ENCODE results near the gene C2orf76. TPM values are rescaled to one million over a fixed set of nuclear protein-coding genes. Genes with fewer than 3 reads are reported as not detected.

The C2orf76 gene
- total and polyA plus RNA-seq, 4 experiments from 2014 or later = 8.8 to 28.0 (median 14.6) TPM

- Histone ChIP-seq H3K27ac (ENCODE audit: low read depth, low read length) (no peak overlapping the region), H3K27me3 (ENCODE audit: insufficient read depth, low read length) (no peaks in the 10 kb centered on the region), H3K36me3 (ENCODE audit: insufficient read depth, low read length) (no peaks in the 10 kb centered on the region), H3K9me3 (ENCODE audit: control insufficient read depth in 1 of 2, low read length in 2 of 2) (no peaks in the 10 kb centered on the region), H3K4me3 (ENCODE audit: low read length in 2 of 2) (no peak overlapping the region), H3K4me1 (ENCODE audit: insufficient read depth, low read length) (peaks cover 4% of the 10 kb centered on the region)
- H3K9me3 Mint-ChIP-seq = peaks cover 0 to 4% (median 0%) of the 10 kb centered on the region in 8 donors
- no peak overlapping the region for H3K4me3 Mint-ChIP-seq
- no peak for DNase-seq
- H3K4me1 Mint-ChIP-seq = peaks cover 0 to 6% (median under 1%) of the 10 kb centered on the region in 4 donors
- POLR2A ChIA-PET (ENCODE audit: partially characterized antibody) = no interaction called here
- CTCF ChIA-PET (ENCODE audit: partially characterized antibody) = no interaction called here
- peaks cover 5 to 13% of the 10 kb centered on the region in 2 donors for H3K27me3 Mint-ChIP-seq
- H3K27ac Mint-ChIP-seq = no peak overlapping the region
- no peaks in the 10 kb centered on the region for H3K36me3 Mint-ChIP-seq
- intact Hi-C loops (cut with micrococcal nuclease) = no loop called here
Measured at GRCh38 chr2:119387381-119388129, 20.9 kb upstream of the C2orf76 start.

GRCh38 chr2:119385466-119385865 is 18.8 kb upstream of the C2orf76 start:
- Histone ChIP-seq H3K27ac (ENCODE audit: low read depth, low read length) (no peak overlapping the region), H3K4me1 (ENCODE audit: insufficient read depth, low read length) (peaks cover 4% of the 10 kb centered on the region), H3K27me3 (ENCODE audit: insufficient read depth, low read length) (no peaks in the 10 kb centered on the region), H3K36me3 (ENCODE audit: insufficient read depth, low read length) (no peaks in the 10 kb centered on the region), H3K9me3 (ENCODE audit: control insufficient read depth in 1 of 2, low read length in 2 of 2) (no peaks in the 10 kb centered on the region), H3K4me3 (ENCODE audit: low read length in 2 of 2) (no peak overlapping the region)
- no peaks in the 10 kb centered on the region for H3K36me3 Mint-ChIP-seq
- DNase-seq = no peak
- peaks cover 5 to 13% of the 10 kb centered on the region in 2 donors for H3K27me3 Mint-ChIP-seq
- peaks cover 0 to 4% (median 0%) of the 10 kb centered on the region in 8 donors for H3K9me3 Mint-ChIP-seq
- POLR2A ChIA-PET (ENCODE audit: partially characterized antibody) = no interaction called here
- CTCF ChIA-PET (ENCODE audit: partially characterized antibody) = no interaction called here
- H3K27ac Mint-ChIP-seq = no peak overlapping the region
- H3K4me1 Mint-ChIP-seq = peaks cover 0 to 6% (median under 1%) of the 10 kb centered on the region in 4 donors
- H3K4me3 Mint-ChIP-seq = no peak overlapping the region
- intact Hi-C loops (cut with micrococcal nuclease) = no loop called here

- H3K36me3 ChIP-seq (ENCODE audit: insufficient read depth, low read length) = no peaks in the 10 kb centered on the region
- Mint-ChIP-seq H3K4me1 (peaks cover 0 to 6% (median under 1%) of the 10 kb centered on the region in 4 donors), H3K27me3 (peaks cover 5 to 13% of the 10 kb centered on the region in 2 donors), H3K4me3 (no peak overlapping the region), H3K36me3 (no peaks in the 10 kb centered on the region), H3K9me3 (peaks cover 0 to 4% (median 0%) of the 10 kb centered on the region in 8 donors), H3K27ac (no peak overlapping the region)
- intact Hi-C loops (cut with micrococcal nuclease) = no loop called here
- no peaks in the 10 kb centered on the region for H3K27me3 ChIP-seq (ENCODE audit: insufficient read depth, low read length)
- H3K9me3 ChIP-seq (ENCODE audit: control insufficient read depth in 1 of 2, low read length in 2 of 2) = no peaks in the 10 kb centered on the region
- H3K4me3 ChIP-seq (ENCODE audit: low read length in 2 of 2) = no peak overlapping the region
- no peak for DNase-seq
- ChIA-PET POLR2A (ENCODE audit: partially characterized antibody) (no interaction called here), CTCF (ENCODE audit: partially characterized antibody) (no interaction called here)
- H3K4me1 ChIP-seq (ENCODE audit: insufficient read depth, low read length) = peaks cover 4% of the 10 kb centered on the region
- H3K27ac ChIP-seq (ENCODE audit: low read depth, low read length) = no peak overlapping the region
Measured at GRCh38 chr2:119384971-119385370, 18.3 kb upstream of the C2orf76 start.

GRCh38 chr2:119383410-119384140 is 16.9 kb upstream of the C2orf76 start:
- no peak overlapping the region for H3K4me3 Mint-ChIP-seq
- Histone ChIP-seq H3K4me1 (ENCODE audit: insufficient read depth, low read length) (peaks cover 4% of the 10 kb centered on the region), H3K9me3 (ENCODE audit: control insufficient read depth in 1 of 2, low read length in 2 of 2) (no peaks in the 10 kb centered on the region), H3K27me3 (ENCODE audit: insufficient read depth, low read length) (no peaks in the 10 kb centered on the region), H3K36me3 (ENCODE audit: insufficient read depth, low read length) (no peaks in the 10 kb centered on the region), H3K27ac (ENCODE audit: low read depth, low read length) (no peak overlapping the region), H3K4me3 (ENCODE audit: low read length in 2 of 2) (no peak overlapping the region)
- DNase-seq = no peak
- H3K4me1 Mint-ChIP-seq = peaks cover 0 to 6% (median under 1%) of the 10 kb centered on the region in 4 donors
- no peaks in the 10 kb centered on the region for H3K36me3 Mint-ChIP-seq
- H3K9me3 Mint-ChIP-seq = peaks cover 0 to 4% (median 0%) of the 10 kb centered on the region in 8 donors
- intact Hi-C loops (cut with micrococcal nuclease) = no loop called here
- H3K27ac Mint-ChIP-seq = no peak overlapping the region
- CTCF ChIA-PET (ENCODE audit: partially characterized antibody) = no interaction called here
- POLR2A ChIA-PET (ENCODE audit: partially characterized antibody) = no interaction called here
- peaks cover 5 to 13% of the 10 kb centered on the region in 2 donors for H3K27me3 Mint-ChIP-seq

- no peak overlapping the region for H3K4me3 Mint-ChIP-seq
- Histone ChIP-seq H3K36me3 (ENCODE audit: insufficient read depth, low read length) (no peaks in the 10 kb centered on the region), H3K27me3 (ENCODE audit: insufficient read depth, low read length) (no peaks in the 10 kb centered on the region), H3K27ac (ENCODE audit: low read depth, low read length) (no peak overlapping the region), H3K9me3 (ENCODE audit: control insufficient read depth in 1 of 2, low read length in 2 of 2) (no peaks in the 10 kb centered on the region), H3K4me1 (ENCODE audit: insufficient read depth, low read length) (no peaks in the 10 kb centered on the region), H3K4me3 (ENCODE audit: low read length in 2 of 2) (no peak overlapping the region)
- H3K4me1 Mint-ChIP-seq = no peaks in the 10 kb centered on the region
- peaks cover 0 to 14% (median 6%) of the 10 kb centered on the region in 8 donors for H3K9me3 Mint-ChIP-seq
- ChIA-PET CTCF (ENCODE audit: partially characterized antibody) (no interaction called here), POLR2A (ENCODE audit: partially characterized antibody) (no interaction called here)
- DNase-seq = no peak
- H3K27me3 Mint-ChIP-seq = no peaks in the 10 kb centered on the region
- peaks cover 19% of the 10 kb centered on the region in 2 donors for H3K36me3 Mint-ChIP-seq
- no peak overlapping the region for H3K27ac Mint-ChIP-seq
- intact Hi-C loops (cut with micrococcal nuclease) = no loop called here
Measured at GRCh38 chr2:119378566-119378965, 11.9 kb upstream of the C2orf76 start.

- H3K4me3 Mint-ChIP-seq = no peak overlapping the region
Measured at GRCh38 chr2:119377993-119378345, 11.3 kb upstream of the C2orf76 start.

GRCh38 chr2:119377294-119377992 is 10.8 kb upstream of the C2orf76 start:
- no peak for DNase-seq
- Histone ChIP-seq H3K9me3 (ENCODE audit: control insufficient read depth in 1 of 2, low read length in 2 of 2) (no peaks in the 10 kb centered on the region), H3K36me3 (ENCODE audit: insufficient read depth, low read length) (peaks cover 1% of the 10 kb centered on the region), H3K27me3 (ENCODE audit: insufficient read depth, low read length) (no peaks in the 10 kb centered on the region), H3K27ac (ENCODE audit: low read depth, low read length) (no peak overlapping the region), H3K4me3 (ENCODE audit: low read length in 2 of 2) (no peak overlapping the region), H3K4me1 (ENCODE audit: insufficient read depth, low read length) (no peaks in the 10 kb centered on the region)
- Mint-ChIP-seq H3K4me3 (no peak overlapping the region), H3K27me3 (no peaks in the 10 kb centered on the region), H3K4me1 (no peaks in the 10 kb centered on the region), H3K9me3 (peaks cover 0 to 15% (median 9%) of the 10 kb centered on the region in 8 donors), H3K27ac (no peak overlapping the region), H3K36me3 (peaks cover 30 to 31% of the 10 kb centered on the region in 2 donors)
- intact Hi-C loops (cut with micrococcal nuclease) = no loop called here
- ChIA-PET CTCF (ENCODE audit: partially characterized antibody) (no interaction called here), POLR2A (ENCODE audit: partially characterized antibody) (no interaction called here)

More at GRCh38 chr2:119377993-119378345, 11.3 kb upstream of the C2orf76 start:
- Mint-ChIP-seq H3K27me3 (no peaks in the 10 kb centered on the region), H3K9me3 (peaks cover 0 to 15% (median 8%) of the 10 kb centered on the region in 8 donors), H3K4me1 (no peaks in the 10 kb centered on the region), H3K27ac (peak overlapping the region in 1 of 7 donors; percentile 12), H3K36me3 (peaks cover 25% of the 10 kb centered on the region in 2 donors)
- no peak overlapping the region for H3K4me3 ChIP-seq (ENCODE audit: low read length in 2 of 2)
- H3K4me1 ChIP-seq (ENCODE audit: insufficient read depth, low read length) = no peaks in the 10 kb centered on the region
- intact Hi-C loops (cut with micrococcal nuclease) = no loop called here
- no peak overlapping the region for H3K27ac ChIP-seq (ENCODE audit: low read depth, low read length)
- ChIA-PET CTCF (ENCODE audit: partially characterized antibody) (no interaction called here), POLR2A (ENCODE audit: partially characterized antibody) (no interaction called here)
- H3K36me3 ChIP-seq (ENCODE audit: insufficient read depth, low read length) = no peaks in the 10 kb centered on the region
- no peak for DNase-seq
- no peaks in the 10 kb centered on the region for H3K27me3 ChIP-seq (ENCODE audit: insufficient read depth, low read length)
- no peaks in the 10 kb centered on the region for H3K9me3 ChIP-seq (ENCODE audit: control insufficient read depth in 1 of 2, low read length in 2 of 2)
